A549 (cell line): Measurements from ENCODE around the gene SND1. TPM values are rescaled to one million over a fixed set of nuclear protein-coding genes. Genes with fewer than 3 reads are reported as not detected.

ENCODE experiments used
- ATAC-seq, 2 experiments: fragments of 200-7000 bp in 1 of 2; fragments of >200 bp in 1 of 2; cut with Nextera tagmentation in 1 of 2; cut with Tn5 transposase in 1 of 2; 3 replicates each; pipeline versions ENCODE4 v1.8.0 to v1.9.1; 2018 to 2020; ENCODE audit warnings: mild to moderate bottlenecking in 1 of 2, moderate library complexity in 1 of 2
- CTCF ChIA-PET: fragments of 300-600 bp; sonication (Branson Sonifier 250); formaldehyde crosslinking; extraction: SDS; loops from one replicate; lab custom pipeline; 2021; ENCODE audit warnings: antibody characterized with exemption, inconsistent platforms; lab: Yijun Ruan, JAX
- POLR2A ChIA-PET: fragments of 350-600 bp; formaldehyde crosslinking; extraction: SDS; loops from one replicate; lab custom pipeline; 2021; ENCODE audit warnings: antibody characterized with exemption, inconsistent platforms; lab: Yijun Ruan, JAX
- DNase-seq, 2 experiments: peaks; one replicate each; pipeline versions ENCODE4 v3.0.0 to v3.0.0-alpha.2; 2011 to 2016; ENCODE audit warnings: low read depth in 1 of 2, low spot score in 1 of 2
- FAIRE-seq: peaks from 2 replicates; lab custom pipeline; 2011; peaks lifted over from hg19 to GRCh38; lab: Jason Lieb, UNC
- H3K27ac ChIP-seq, 2 experiments: fragments of >200 bp; sonication (Bioruptor Twin); formaldehyde crosslinking; 3 replicates each; pipeline ENCODE4 v1.5.1; 2016 to 2017
- H3K4me1 ChIP-seq: fragments of >200 bp; sonication (Bioruptor Twin); formaldehyde crosslinking; 3 replicates; pipeline ENCODE4 v1.6.1; 2016
- H3K4me2 ChIP-seq: fragments of >200 bp; sonication (Bioruptor Twin); formaldehyde crosslinking; 3 replicates; pipeline ENCODE4 v1.6.1; 2016
- H3K4me3 ChIP-seq: fragments of >200 bp; sonication (Bioruptor Twin); formaldehyde crosslinking; 3 replicates; pipeline ENCODE4 v1.5.1; 2016
- H3K9me3 ChIP-seq: fragments of >200 bp; sonication (Bioruptor Twin); formaldehyde crosslinking; 3 replicates; pipeline ENCODE4 v1.6.1; 2016
- ATOH8 ChIP-seq: fragments of 250-450 bp; sonication (Bioruptor Pico); IDR thresholded peaks from 2 replicates; pipeline ENCODE4 v1.5.0; 2020; ENCODE audit warnings: low read depth, mild to moderate bottlenecking, moderate library complexity
- CEBPB ChIP-seq, 2 experiments: fragments of >200 bp in 1 of 2; sonication (Bioruptor Twin) in 1 of 2; formaldehyde crosslinking in 1 of 2; IDR thresholded peaks; 2 replicates each; pipeline ENCODE4 v1.6.1; 2012 to 2016
- CHD2 ChIP-seq: fragments of 150-350 bp; IDR thresholded peaks from 2 replicates; pipeline ENCODE4 v1.6.1; 2014; ENCODE audit warnings: low read length; ENCODE audit not compliant: partially characterized antibody
- EHF ChIP-seq: fragments of 250-450 bp; sonication (Bioruptor Pico); IDR thresholded peaks from 2 replicates; pipeline ENCODE4 v1.5.0; 2020; ENCODE audit warnings: mild to moderate bottlenecking
- HDAC2 ChIP-seq: fragments of 200-600 bp; sonication (generic); IDR thresholded peaks from 2 replicates; pipeline ENCODE4 v1.6.1; 2016
- HEYL ChIP-seq: fragments of 250-450 bp; sonication (Bioruptor Pico); IDR thresholded peaks from 2 replicates; pipeline ENCODE4 v1.8.0; 2021; ENCODE audit warnings: mild to moderate bottlenecking, moderate library complexity
- NFE2L2 ChIP-seq: fragments of 150-350 bp; conservative IDR thresholded peaks from 2 replicates; pipeline ENCODE4 v1.6.1; 2014; ENCODE audit warnings: low read length
- SMC3 ChIP-seq: fragments of >200 bp; sonication (Bioruptor Twin); formaldehyde crosslinking; IDR thresholded peaks from 3 replicates; pipeline ENCODE4 v1.6.1; 2018; ENCODE audit warnings: inconsistent platforms
- USF2 ChIP-seq: fragments of 450-650 bp; IDR thresholded peaks from 2 replicates; pipeline ENCODE4 v1.6.1; 2014; ENCODE audit warnings: antibody characterized with exemption
- ZSCAN20 ChIP-seq: fragments of 250-450 bp; sonication (Bioruptor Pico); IDR thresholded peaks from 2 replicates; pipeline ENCODE4 v1.8.0; 2022; ENCODE audit warnings: mild to moderate bottlenecking, moderate library complexity
- WGBS: methylation state at CpG from one replicate; pipeline ENCODE4 v1.1.6; 2017; ENCODE audit errors: missing lambda C conversion rate; 5-methylcytosine and 5-hydroxymethylcytosine counted together
- polyA plus RNA-seq, 4 experiments: library from polyadenylated mRNA; depleted of rRNA in 3 of 4; stranded (reverse); fragments of >200 nt; fragmentation: RNase III in 1 of 4; extraction: RNeasy Plus Mini Kit Qiagen cat#74134 plus additional on column Dnase treatment in 1 of 4; gene quantifications; 2 replicates in 3 of 4; 3 replicates in 1 of 4; pipeline ENCODE4 v1.2.3, GENCODE V29; 2011 to 2017
- TF ChIP-seq, protein P1 (sequence below): fragments of >200 bp; sonication (Bioruptor Twin); formaldehyde crosslinking; IDR thresholded peaks from 3 replicates; pipeline ENCODE4 v1.6.1; 2016
- TF ChIP-seq, protein P2 (sequence below): fragments of 200-600 bp; sonication (generic); IDR thresholded peaks from 2 replicates; pipeline ENCODE4 v1.6.1; 2016; ENCODE audit warnings: antibody characterized with exemption, mild to moderate bottlenecking, moderate library complexity

Gene SND1
- polyA plus RNA-seq, 2 of the 4 experiments (the other 2 are of a cell fraction): 102 to 138 TPM

GRCh38 chr7:127650847-127651555 is 993 bp upstream of the SND1 start:
- peak; percentile 44 to 58 for ATAC-seq
- Histone ChIP-seq H3K4me3 (peak overlapping the region; percentile 83), H3K27ac (peak overlapping the region; percentile 94 to 96), H3K4me1 (peaks cover 27% of the 10 kb centered on the region), H3K9me3 (no peaks in the 10 kb centered on the region), H3K4me2 (peak overlapping the region; percentile 74)
- WGBS: 54% methylated on average over 29 of the region's 29 CpGs
- peak in 1 of 2 experiments; percentile 44 for DNase-seq
- FAIRE-seq: no peak
- TF ChIP-seq HEYL (CRISPR knock-in tag): 0 out of 2 replicates have a peak, but pooled peaks have one; percentile 70
- TF ChIP-seq ZSCAN20 (CRISPR knock-in tag): no peak
- 0 out of 2 replicates have a peak, but pooled peaks have one; percentile 16 for TF ChIP-seq ATOH8 (CRISPR knock-in tag)
- ChIA-PET POLR2A (interaction anchor here (1.5 kb wide), 1 partner anchor 62 kb away, joined by 5 read pairs; the partner anchor contains the start of gene ARF5), CTCF (no interaction called here)

DNA sequence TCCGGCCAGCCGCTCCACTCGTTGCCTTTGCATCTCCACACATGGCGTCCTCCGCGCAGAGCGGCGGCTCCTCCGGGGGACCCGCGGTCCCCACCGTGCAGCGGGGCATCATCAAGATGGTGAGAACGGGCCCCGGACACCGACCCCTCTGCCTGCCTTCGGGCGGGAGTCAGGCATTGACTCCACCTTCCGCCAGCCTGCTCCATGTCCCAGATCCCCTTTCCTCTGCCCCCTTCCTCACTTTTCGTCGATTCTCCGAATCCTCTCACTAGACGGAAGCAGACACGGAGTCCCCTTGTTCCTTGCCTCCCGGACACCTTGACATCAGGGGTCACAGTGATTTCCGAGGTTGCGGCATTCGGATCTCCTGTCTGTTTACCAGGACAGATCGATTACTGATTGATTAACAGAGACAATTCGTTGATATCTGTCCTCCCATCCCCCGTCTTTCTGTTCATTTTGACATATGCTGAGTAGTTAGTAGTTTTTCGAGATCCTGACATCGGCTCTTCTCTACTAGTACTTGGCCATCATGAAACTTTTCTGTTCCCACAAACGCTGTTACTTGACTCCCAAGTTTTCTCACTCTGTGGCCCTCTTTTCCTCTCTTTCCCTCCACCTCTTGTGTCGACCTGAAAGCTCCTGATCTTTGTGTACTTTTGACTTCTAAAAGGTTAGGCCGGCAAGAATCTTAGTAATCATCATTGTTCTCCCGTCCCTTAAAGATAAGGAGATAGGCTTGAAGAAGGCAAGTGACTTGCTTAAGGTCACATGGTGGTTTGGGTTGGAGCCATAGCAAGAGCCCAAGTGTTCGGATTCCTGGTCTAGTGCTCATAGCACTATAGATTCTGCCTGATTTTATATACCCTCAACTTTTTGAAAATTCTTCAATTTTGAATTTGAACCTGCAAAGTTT is 597 bp downstream of the SND1 start:
- 3% methylated on average over 35 of the region's 38 CpGs for WGBS

More for the DNA sequence above, 597 bp downstream of the SND1 start:
- ATAC-seq: peak in 1 of 2 experiments; percentile 53; a peak in 3 of 6 replicates
- CTCF ChIA-PET: interaction anchor here (1.2 to 2.1 kb wide), 3 partner anchors 14 to 557 kb away, joined by 3 to 6 read pairs (median 4); no protein-coding TSS in a partner anchor
- TF ChIP-seq NFE2L2 (no peak), USF2 (peak; percentile 41; the same call in 1 of the 2 replicates), EHF (CRISPR knock-in tag) (no peak), CHD2 (no peak), SMC3 (no peak), HDAC2 (no peak), HEYL (CRISPR knock-in tag) (no peak), CEBPB (IDR thresholded peaks at IDR 0.05) (no peak)
- TF ChIP-seq, protein P1, sequence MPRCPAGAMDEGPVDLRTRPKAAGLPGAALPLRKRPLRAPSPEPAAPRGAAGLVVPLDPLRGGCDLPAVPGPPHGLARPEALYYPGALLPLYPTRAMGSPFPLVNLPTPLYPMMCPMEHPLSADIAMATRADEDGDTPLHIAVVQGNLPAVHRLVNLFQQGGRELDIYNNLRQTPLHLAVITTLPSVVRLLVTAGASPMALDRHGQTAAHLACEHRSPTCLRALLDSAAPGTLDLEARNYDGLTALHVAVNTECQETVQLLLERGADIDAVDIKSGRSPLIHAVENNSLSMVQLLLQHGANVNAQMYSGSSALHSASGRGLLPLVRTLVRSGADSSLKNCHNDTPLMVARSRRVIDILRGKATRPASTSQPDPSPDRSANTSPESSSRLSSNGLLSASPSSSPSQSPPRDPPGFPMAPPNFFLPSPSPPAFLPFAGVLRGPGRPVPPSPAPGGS: no peak
- TF ChIP-seq, protein P2, sequence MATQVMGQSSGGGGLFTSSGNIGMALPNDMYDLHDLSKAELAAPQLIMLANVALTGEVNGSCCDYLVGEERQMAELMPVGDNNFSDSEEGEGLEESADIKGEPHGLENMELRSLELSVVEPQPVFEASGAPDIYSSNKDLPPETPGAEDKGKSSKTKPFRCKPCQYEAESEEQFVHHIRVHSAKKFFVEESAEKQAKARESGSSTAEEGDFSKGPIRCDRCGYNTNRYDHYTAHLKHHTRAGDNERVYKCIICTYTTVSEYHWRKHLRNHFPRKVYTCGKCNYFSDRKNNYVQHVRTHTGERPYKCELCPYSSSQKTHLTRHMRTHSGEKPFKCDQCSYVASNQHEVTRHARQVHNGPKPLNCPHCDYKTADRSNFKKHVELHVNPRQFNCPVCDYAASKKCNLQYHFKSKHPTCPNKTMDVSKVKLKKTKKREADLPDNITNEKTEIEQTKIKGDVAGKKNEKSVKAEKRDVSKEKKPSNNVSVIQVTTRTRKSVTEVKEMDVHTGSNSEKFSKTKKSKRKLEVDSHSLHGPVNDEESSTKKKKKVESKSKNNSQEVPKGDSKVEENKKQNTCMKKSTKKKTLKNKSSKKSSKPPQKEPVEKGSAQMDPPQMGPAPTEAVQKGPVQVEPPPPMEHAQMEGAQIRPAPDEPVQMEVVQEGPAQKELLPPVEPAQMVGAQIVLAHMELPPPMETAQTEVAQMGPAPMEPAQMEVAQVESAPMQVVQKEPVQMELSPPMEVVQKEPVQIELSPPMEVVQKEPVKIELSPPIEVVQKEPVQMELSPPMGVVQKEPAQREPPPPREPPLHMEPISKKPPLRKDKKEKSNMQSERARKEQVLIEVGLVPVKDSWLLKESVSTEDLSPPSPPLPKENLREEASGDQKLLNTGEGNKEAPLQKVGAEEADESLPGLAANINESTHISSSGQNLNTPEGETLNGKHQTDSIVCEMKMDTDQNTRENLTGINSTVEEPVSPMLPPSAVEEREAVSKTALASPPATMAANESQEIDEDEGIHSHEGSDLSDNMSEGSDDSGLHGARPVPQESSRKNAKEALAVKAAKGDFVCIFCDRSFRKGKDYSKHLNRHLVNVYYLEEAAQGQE: peak; percentile 64
- no peak for FAIRE-seq
- H3K4me1 ChIP-seq: peaks cover 27% of the 10 kb centered on the region
- H3K4me3 ChIP-seq: peak overlapping the region; percentile 83
- H3K9me3 ChIP-seq: no peaks in the 10 kb centered on the region
- POLR2A ChIA-PET: interaction anchor here (1.5 kb wide), 1 partner anchor 64 kb away, joined by 5 read pairs; the partner anchor contains the start of gene ARF5
- H3K4me2 ChIP-seq: peak overlapping the region; percentile 96
- H3K27ac ChIP-seq: peak overlapping the region; percentile 87 to 91
- peak; percentile 17 to 24 for DNase-seq
